Stomach (tissue), 9 donors: ENCODE data around the gene NARF. TPM values are rescaled to one million over a fixed set of nuclear protein-coding genes. Genes with fewer than 3 reads are reported as not detected.
A peak's percentile ranks its signal among the peaks of the same experiment; 100 is the strongest.

ENCODE experiments used
- DNase-seq, 2 donors: peaks; one replicate each; pipeline versions ENCODE4 v3.0.0 to v3.0.0-alpha.2; 2013 to 2019
- H3K27ac ChIP-seq, 5 donors: fragments of 200-600 bp in 4 of 5; sonication (generic) in 4 of 5; one replicate each; pipeline ENCODE4 v1.5.1; 2013 to 2019; ENCODE audit warnings: mild to moderate bottlenecking in 1 of 5, moderate library complexity in 1 of 5
- H3K27me3 ChIP-seq, 3 donors: fragments of 200-600 bp; sonication (generic); one replicate each; pipeline ENCODE4 v1.5.1; 2017 to 2019; ENCODE audit warnings: mixed run types in 1 of 3
- H3K36me3 ChIP-seq, 4 donors: fragments of 200-600 bp; sonication (generic); 1 replicate in 3 of 4; 2 replicates in 1 of 4; pipeline ENCODE4 v1.5.1; 2016 to 2019
- H3K4me1 ChIP-seq, 4 donors: fragments of 200-600 bp; sonication (generic); one replicate each; pipeline ENCODE4 v1.5.1; 2016 to 2019
- H3K4me3 ChIP-seq, 4 donors: fragments of 200-600 bp; sonication (generic) in 3 of 4; one replicate each; pipeline ENCODE4 v1.5.1; 2016 to 2019; ENCODE audit warnings: mild to moderate bottlenecking in 1 of 4
- H3K9me3 ChIP-seq, 4 donors: fragments of 200-600 bp; sonication (generic); one replicate each; pipeline ENCODE4 v1.5.1; 2016 to 2019
- CTCF ChIP-seq, 7 experiments: fragments of 450-650 bp in 4 of 7; fragments of 200-600 bp in 3 of 7; sonication (generic) in 3 of 7; IDR thresholded peaks; one replicate each; pipeline ENCODE4 v1.5.1; 2016 to 2019; ENCODE audit warnings: antibody characterized with exemption in 7 of 7, control low read depth in 2 of 7, mild to moderate bottlenecking in 1 of 7
- EP300 ChIP-seq: sonication (generic); formaldehyde crosslinking; IDR thresholded peaks from one replicate; pipeline ENCODE4 v1.6.1; 2017; ENCODE audit warnings: antibody characterized with exemption
- POLR2A ChIP-seq, 4 donors: fragments of 450-650 bp; IDR thresholded peaks; one replicate each; pipeline ENCODE4 v1.6.1; 2016; ENCODE audit warnings: antibody characterized with exemption in 4 of 4, control low read depth in 2 of 4, mild to moderate bottlenecking in 1 of 4, moderate library complexity in 1 of 4
- POLR2AphosphoS5 ChIP-seq, 3 donors: sonication (generic); formaldehyde crosslinking; IDR thresholded peaks; one replicate each; pipeline ENCODE4 v1.6.1; 2016; ENCODE audit warnings: antibody characterized with exemption in 3 of 3
- WGBS, 5 donors: extraction: QIAGEN DNeasy Blood & Tissue Kit in 3 of 5; methylation state at CpG; one replicate each; pipeline versions ENCODE4 v1.1.5 to v1.1.7; 2013 to 2018; 5-methylcytosine and 5-hydroxymethylcytosine counted together
- intact Hi-C: fragments of 100-400 bp; cut with DNase I; formaldehyde crosslinking; loops from one replicate; pipeline ENCODE4 v1.15.1; 2023; ENCODE audit warnings: low total_unique reads
- polyA plus RNA-seq, 3 donors: library from polyadenylated mRNA; stranded (reverse); fragments of 200-250 nt; gene quantifications; one replicate each; pipeline ENCODE4 v1.2.3, GENCODE V29; 2013
- total RNA-seq, 5 donors: library from RNA; depleted of rRNA; stranded (reverse); fragments of >200 nt; gene quantifications; one replicate each; pipeline versions ENCODE4 v1.1.0 to v1.2.3, GENCODE V29; 2014 to 2016
- donor health status: healthy with polysubstance abuse.
- donor health status: Bipolar disorder and iron deficiency.
- donor health status: healthy.

NARF gene
- total and polyA plus RNA-seq, 8 donors: 29.4 to 83.9 (median 57.4) TPM

- Histone ChIP-seq H3K9me3 (no peaks in the 10 kb centered on the region), H3K36me3 (peaks cover 5 to 19% (median 18%) of the 10 kb centered on the region in 4 donors), H3K27me3 (no peaks in the 10 kb centered on the region), H3K27ac (peak overlapping the region in 3 of 5 donors; percentile 28 to 91 (median 74)), H3K4me1 (peaks cover 11 to 55% (median 37%) of the 10 kb centered on the region in 4 donors), H3K4me3 (no peak overlapping the region)
- DNase-seq: no peak
- WGBS, 5 donors: 55 to 68% (median 64%) methylated on average over 13 of the region's 13 CpGs
- TF ChIP-seq POLR2AphosphoS5 (IDR thresholded peaks at IDR 0.05) (no peak), CTCF (IDR thresholded peaks at IDR 0.05) (no peak), POLR2A (IDR thresholded peaks at IDR 0.05) (no peak), EP300 (no peak)
- intact Hi-C loops: loop anchor here (10.0 kb wide), 1 partner anchor 62 kb away; no protein-coding TSS in a partner anchor
These were observed 34.2 kb downstream of the NARF start for GRCh38 chr17:82492643-82493225.

- no peak overlapping the region for H3K4me3 ChIP-seq
- TF ChIP-seq POLR2AphosphoS5 (IDR thresholded peaks at IDR 0.05): no peak
- TF ChIP-seq CTCF (IDR thresholded peaks at IDR 0.05): no peak
- no peak for TF ChIP-seq EP300
- no peak for TF ChIP-seq POLR2A (IDR thresholded peaks at IDR 0.05)
- H3K4me1 ChIP-seq: peaks cover 11 to 61% (median 43%) of the 10 kb centered on the region in 4 donors
- intact Hi-C loops: loop anchor here (10.0 kb wide), 1 partner anchor 61 kb away; no protein-coding TSS in a partner anchor
- H3K9me3 ChIP-seq: no peaks in the 10 kb centered on the region
- H3K27me3 ChIP-seq: no peaks in the 10 kb centered on the region
- H3K36me3 ChIP-seq: peaks cover 0 to 13% (median 13%) of the 10 kb centered on the region in 4 donors
- 80 to 84% (median 82%) methylated on average over 10 to 12 of the region's 12 CpGs for WGBS, 5 donors
- DNase-seq: no peak
- peak overlapping the region in 4 of 5 donors; percentile 28 to 91 (median 82) for H3K27ac ChIP-seq
These were observed 34.8 kb downstream of the NARF start for GRCh38 chr17:82493226-82493781.

- Histone ChIP-seq H3K4me1 (peaks cover 11 to 63% (median 43%) of the 10 kb centered on the region in 4 donors), H3K4me3 (no peak overlapping the region), H3K27me3 (no peaks in the 10 kb centered on the region), H3K36me3 (peaks cover 0 to 2% (median 1%) of the 10 kb centered on the region in 4 donors), H3K27ac (peak overlapping the region; percentile 42 to 91 (median 74)), H3K9me3 (no peaks in the 10 kb centered on the region)
- intact Hi-C loops: loop anchor here (10.0 kb wide), 1 partner anchor 60 kb away; no protein-coding TSS in a partner anchor
- peak; percentile 88 to 95 for DNase-seq
- WGBS, 5 donors: 3 to 11% (median 6%) methylated on average over 17 of the region's 17 CpGs
- peak in 2 of 3 donors; percentile 29 to 53 for TF ChIP-seq POLR2AphosphoS5 (IDR thresholded peaks at IDR 0.05)
- no peak for TF ChIP-seq EP300
- TF ChIP-seq CTCF (IDR thresholded peaks at IDR 0.05): peak in 6 of 7 experiments; percentile 15 to 98 (median 82)
These were observed 35.9 kb downstream of the NARF start for GRCh38 chr17:82494236-82495055.

- peak overlapping the region in 3 of 5 donors; percentile 86 to 91 (median 91) for H3K27ac ChIP-seq
- no peak overlapping the region for H3K4me3 ChIP-seq
- 57 to 65% (median 58%) methylated on average over 8 to 12 of the region's 12 CpGs for WGBS, 5 donors
- H3K27me3 ChIP-seq: no peaks in the 10 kb centered on the region
- H3K9me3 ChIP-seq: no peaks in the 10 kb centered on the region
- TF ChIP-seq CTCF (IDR thresholded peaks at IDR 0.05) (no peak), POLR2A (IDR thresholded peaks at IDR 0.05) (no peak), EP300 (no peak), POLR2AphosphoS5 (IDR thresholded peaks at IDR 0.05) (no peak)
- intact Hi-C loops: loop anchor here (10.0 kb wide), 1 partner anchor 59 kb away; no protein-coding TSS in a partner anchor
- H3K4me1 ChIP-seq: peaks cover 11 to 61% (median 43%) of the 10 kb centered on the region in 4 donors
- DNase-seq: peak in 1 of 2 donors; percentile 62
- no peaks in the 10 kb centered on the region for H3K36me3 ChIP-seq
These were observed 37.4 kb downstream of the NARF start for GRCh38 chr17:82495844-82496528.
